ENCODE results near the gene DGCR6.
"Not testable (repeated sequence)": the region's sequence is repeated elsewhere in the genome, so short reads cannot be mapped to it uniquely, and the experiment has no call there.

DNA sequence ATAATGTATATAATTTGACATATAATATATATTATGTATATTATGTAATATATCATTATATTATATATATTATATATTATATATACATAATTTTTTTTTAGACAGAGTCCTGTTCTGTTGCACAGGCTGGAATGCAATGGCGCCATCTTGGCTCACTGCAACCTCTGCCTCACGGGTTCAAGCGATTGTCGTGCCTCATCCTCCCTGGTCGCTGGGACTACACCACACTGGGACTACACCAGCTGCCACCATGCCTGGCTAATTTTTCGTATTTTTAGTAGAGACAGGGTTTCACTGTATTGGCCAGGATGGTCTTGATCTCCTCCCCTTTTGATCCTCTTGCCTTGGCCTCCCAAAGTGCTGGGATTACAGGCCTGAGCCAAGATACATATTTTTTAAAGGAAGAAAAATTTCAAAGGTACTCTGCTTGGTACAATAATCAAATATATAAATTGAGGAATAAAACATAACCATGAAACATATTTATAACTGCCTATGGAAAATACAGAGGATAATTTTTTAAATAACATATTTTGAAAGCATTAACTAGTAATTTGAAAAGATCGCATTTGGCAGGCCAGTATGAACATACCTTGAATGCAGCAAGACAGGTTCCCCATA is 10.0 kb upstream of the DGCR6 start:
- TF ChIP-seq, protein P1, sequence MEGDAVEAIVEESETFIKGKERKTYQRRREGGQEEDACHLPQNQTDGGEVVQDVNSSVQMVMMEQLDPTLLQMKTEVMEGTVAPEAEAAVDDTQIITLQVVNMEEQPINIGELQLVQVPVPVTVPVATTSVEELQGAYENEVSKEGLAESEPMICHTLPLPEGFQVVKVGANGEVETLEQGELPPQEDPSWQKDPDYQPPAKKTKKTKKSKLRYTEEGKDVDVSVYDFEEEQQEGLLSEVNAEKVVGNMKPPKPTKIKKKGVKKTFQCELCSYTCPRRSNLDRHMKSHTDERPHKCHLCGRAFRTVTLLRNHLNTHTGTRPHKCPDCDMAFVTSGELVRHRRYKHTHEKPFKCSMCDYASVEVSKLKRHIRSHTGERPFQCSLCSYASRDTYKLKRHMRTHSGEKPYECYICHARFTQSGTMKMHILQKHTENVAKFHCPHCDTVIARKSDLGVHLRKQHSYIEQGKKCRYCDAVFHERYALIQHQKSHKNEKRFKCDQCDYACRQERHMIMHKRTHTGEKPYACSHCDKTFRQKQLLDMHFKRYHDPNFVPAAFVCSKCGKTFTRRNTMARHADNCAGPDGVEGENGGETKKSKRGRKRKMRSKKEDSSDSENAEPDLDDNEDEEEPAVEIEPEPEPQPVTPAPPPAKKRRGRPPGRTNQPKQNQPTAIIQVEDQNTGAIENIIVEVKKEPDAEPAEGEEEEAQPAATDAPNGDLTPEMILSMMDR (conservative IDR thresholded peaks at IDR 0.05): not testable (repeated sequence)
- not testable (repeated sequence) for TF ChIP-seq EZH2 (IDR thresholded peaks at IDR 0.05; ENCODE audit: low read depth)

Data from PC-9 (cell line).